Stimulated activated naive CD4-positive, alpha-beta T cell (primary cell): Measurements from ENCODE around the gene TRAPPC2L.
"Not testable (repeated sequence)": the region's sequence is repeated elsewhere in the genome, so short reads cannot be mapped to it uniquely, and the experiment has no call there.

Source experiments
- DNase-seq, 6 experiments: peaks; one replicate each; lab custom pipeline; 2025; lab: John Stamatoyannopoulos, UW

The TRAPPC2L gene

GRCh38 chr16:88818575-88818874 is 38.4 kb upstream of the TRAPPC2L start:
- DNase-seq: no peak

- DNase-seq: no peak
Observed at GRCh38 chr16:88819126-88819525, 37.8 kb upstream of the TRAPPC2L start.

- DNase-seq: no peak
Observed at GRCh38 chr16:88820385-88821025, 36.4 kb upstream of the TRAPPC2L start.

GRCh38 chr16:88821168-88821850 is 35.6 kb upstream of the TRAPPC2L start:
- no peak for DNase-seq

GRCh38 chr16:88822281-88823040 is 34.5 kb upstream of the TRAPPC2L start:
- no peak for DNase-seq

GRCh38 chr16:88823646-88824045 is 33.3 kb upstream of the TRAPPC2L start:
- not testable (repeated sequence) for DNase-seq

GRCh38 chr16:88824256-88825077 is 32.5 kb upstream of the TRAPPC2L start:
- no peak for DNase-seq

- DNase-seq: no peak
Observed at GRCh38 chr16:88825146-88825545, 31.8 kb upstream of the TRAPPC2L start.

GRCh38 chr16:88826070-88826840 is 30.7 kb upstream of the TRAPPC2L start:
- no peak for DNase-seq

- no peak for DNase-seq
Observed at GRCh38 chr16:88827727-88828126, 29.2 kb upstream of the TRAPPC2L start.

- no peak for DNase-seq
Observed at GRCh38 chr16:88828711-88829110, 28.2 kb upstream of the TRAPPC2L start.

- no peak for DNase-seq
Observed at GRCh38 chr16:88830258-88830657, 26.7 kb upstream of the TRAPPC2L start.

GRCh38 chr16:88830783-88831182 is 26.1 kb upstream of the TRAPPC2L start:
- no peak for DNase-seq

- DNase-seq: no peak
Observed at GRCh38 chr16:88831838-88832237, 25.1 kb upstream of the TRAPPC2L start.

GRCh38 chr16:88833086-88833485 is 23.8 kb upstream of the TRAPPC2L start:
- no peak for DNase-seq

GRCh38 chr16:88834670-88835069 is 22.3 kb upstream of the TRAPPC2L start:
- DNase-seq: no peak

- DNase-seq: no peak
Observed at GRCh38 chr16:88835383-88835782, 21.5 kb upstream of the TRAPPC2L start.

- no peak for DNase-seq
Observed at GRCh38 chr16:88835818-88836217, 21.1 kb upstream of the TRAPPC2L start.

- DNase-seq: no peak
Observed at GRCh38 chr16:88836791-88837190, 20.1 kb upstream of the TRAPPC2L start.

- DNase-seq: no peak
Observed at GRCh38 chr16:88837806-88838205, 19.1 kb upstream of the TRAPPC2L start.

GRCh38 chr16:88838566-88838965 is 18.4 kb upstream of the TRAPPC2L start:
- no peak for DNase-seq
